ENCODE data around the gene NGEF.
A peak's percentile ranks its signal among the peaks of the same experiment; 100 is the strongest.

NGEF gene

DNA sequence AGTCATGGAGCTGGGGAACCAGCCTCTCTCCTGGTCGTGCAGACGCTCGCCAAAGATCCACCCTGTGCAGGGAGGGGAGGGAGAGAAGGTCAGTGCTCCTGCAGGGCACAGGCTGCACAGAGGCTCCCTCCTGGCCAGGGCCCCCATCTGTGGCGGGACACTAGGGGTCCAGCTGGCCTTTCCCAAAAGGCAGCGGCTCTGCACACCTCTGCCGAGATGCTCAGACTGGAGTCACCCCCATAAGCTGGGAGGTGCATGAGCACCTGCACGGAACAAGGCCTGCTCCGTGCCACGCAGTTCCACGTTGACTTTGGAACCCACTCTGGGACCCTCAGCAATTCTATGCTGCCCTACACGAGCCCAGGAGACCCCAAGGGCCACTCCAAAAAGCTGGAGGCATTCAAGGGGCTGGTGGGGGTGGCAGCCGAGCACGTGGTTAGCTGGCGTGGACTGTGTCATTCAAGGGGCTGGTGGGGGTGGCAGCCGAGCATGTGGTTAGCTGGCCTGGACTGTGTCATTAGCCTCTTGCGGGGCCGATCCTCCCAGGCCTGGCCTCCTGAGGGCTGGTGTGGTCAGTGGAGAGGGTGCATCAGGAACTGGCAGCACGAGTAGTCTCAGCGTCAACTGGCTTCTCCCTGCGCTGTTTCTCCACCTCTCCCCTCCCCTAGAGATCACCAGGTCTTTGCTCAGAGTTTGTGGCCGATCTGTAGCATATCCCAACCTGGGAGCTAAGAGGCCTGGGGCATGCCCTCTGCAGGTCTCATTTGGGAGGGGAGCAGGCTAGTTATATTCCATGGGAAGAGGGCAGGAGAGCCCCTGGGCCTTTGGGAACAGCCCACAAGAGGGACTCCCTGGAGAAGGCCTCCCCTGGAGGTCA, 133.2 kb downstream of the NGEF start:
- no peak for DNase-seq

DNA sequence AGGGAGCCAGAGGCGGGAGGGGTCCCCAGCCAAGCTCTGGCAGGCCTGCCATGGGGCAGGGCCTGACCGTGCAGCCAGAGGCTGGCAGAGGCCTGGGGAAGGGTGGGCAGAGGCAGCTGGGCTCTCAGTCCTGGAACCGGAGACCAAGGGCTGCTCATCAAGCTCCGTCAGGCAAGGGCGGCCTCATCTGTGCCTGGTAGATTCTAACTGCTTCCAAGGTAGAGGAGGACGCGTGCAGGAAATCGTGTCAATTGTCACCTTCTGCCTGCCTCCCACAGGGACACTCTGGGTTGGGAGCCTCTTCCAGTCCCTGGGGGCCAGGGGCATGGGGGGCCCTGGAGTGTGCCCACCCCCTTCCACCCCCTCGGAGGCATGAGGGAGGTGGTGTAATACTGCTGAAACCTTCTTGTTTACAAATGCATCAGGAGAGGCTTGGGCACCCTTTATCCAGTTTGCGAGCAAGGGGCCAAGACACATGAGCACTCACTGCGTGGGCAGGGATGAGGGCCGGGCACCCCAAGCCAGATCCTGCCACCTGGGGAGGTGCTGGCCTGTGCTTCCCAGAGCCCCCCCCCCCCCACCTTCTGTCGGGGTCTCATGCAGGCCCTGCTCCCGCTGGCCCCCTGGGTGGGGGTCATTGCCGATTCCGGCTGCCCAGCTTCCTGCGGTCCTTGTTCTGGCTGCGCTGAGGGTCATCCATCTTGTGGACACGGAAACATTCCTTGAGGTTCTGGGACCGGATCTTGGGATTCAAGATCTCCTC, 134.0 kb downstream of the NGEF start:
- DNase-seq, result no peak

DNA sequence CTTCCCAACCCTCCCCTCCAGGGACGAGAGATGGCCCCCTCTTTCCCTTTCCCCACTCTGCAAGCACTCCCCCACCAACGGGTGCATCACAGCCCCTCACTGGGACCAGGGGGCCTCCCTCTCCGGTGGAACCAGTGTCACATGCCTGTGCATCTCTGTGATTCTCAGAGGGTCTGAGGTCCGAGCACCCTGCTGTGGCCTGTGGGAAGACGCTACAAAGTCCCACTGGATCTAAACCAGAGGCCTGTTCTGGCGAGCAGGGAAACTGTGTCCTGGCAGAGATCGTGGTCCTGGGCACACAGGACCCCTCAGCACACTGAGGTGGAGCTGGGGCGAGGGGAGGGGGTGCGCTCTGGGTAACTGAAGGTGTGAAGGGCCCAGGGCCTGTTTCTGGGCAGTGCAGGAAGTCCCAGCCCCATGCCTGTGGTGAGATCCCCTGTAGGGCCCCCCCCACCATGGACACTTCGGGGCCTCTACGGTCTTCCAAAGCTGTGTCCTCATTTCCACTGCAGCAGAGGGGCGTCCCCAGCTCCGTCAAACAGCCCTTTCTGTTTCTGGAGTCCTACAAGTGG, 135.0 kb downstream of the NGEF start:
- no peak for DNase-seq

DNA sequence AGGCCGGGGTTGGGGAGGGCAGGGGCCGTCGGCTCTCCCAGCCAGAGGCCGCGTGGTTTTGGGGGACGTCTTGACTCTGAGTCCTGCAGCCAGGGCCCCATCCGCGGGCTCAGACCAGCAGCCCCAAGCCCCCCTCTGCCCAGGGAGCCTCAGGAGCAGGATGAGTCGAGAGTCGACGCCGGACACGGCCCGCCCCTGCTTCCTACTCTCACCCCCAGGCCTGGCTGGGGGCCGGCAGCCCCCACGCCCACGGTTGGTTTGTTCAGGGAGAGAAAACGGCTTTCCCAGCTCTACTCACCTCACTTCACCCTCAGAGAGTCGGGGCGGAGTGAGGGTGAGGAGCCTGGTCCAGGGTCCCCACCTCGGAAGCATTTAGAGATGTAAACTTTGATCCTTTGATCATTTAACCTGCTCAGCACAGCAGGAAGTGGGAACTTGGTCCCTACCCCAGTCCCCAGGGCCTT, 136.0 kb downstream of the NGEF start:
- no peak for DNase-seq

DNA sequence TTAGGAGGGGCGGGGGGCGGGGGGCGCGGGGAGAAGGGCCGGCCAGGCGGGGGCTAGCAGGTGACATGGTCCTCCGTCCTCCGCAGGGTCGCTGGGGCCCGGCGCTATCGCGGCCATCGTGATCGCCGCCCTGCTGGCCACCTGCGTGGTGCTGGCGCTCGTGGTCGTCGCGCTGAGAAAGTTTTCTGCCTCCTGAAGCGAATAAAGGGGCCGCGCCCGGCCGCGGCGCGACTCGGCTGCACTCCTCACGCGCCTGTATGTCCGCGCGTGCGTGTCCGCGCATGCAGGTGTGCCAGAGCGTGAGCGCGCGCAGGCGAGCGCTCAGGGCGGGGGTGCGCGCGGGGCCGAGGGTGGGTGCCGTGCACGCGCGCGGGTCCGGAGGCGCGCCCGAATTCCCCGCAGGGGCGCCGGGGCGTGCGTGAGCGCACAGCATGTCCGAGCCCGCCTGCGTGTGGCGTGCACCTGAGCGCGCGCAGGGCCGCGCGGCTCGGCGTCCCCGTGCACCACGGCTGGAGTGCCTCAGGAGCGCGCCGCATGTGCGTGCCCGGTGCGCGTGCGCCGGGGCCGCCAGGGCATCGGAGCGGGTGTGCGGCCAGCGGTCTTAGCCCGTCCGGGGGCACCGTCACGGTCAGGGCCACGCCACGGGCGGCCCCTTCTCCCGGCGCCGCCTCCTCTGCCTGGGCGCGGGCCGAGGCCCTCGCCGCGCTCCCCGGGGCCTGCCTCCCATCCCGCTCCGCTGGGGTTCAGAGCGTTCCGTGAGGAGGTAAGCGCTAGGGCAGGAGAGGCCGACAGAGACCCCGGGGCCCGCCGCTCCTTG, 136.7 kb downstream of the NGEF start:
- DNase-seq, result peak; percentile 15

DNA sequence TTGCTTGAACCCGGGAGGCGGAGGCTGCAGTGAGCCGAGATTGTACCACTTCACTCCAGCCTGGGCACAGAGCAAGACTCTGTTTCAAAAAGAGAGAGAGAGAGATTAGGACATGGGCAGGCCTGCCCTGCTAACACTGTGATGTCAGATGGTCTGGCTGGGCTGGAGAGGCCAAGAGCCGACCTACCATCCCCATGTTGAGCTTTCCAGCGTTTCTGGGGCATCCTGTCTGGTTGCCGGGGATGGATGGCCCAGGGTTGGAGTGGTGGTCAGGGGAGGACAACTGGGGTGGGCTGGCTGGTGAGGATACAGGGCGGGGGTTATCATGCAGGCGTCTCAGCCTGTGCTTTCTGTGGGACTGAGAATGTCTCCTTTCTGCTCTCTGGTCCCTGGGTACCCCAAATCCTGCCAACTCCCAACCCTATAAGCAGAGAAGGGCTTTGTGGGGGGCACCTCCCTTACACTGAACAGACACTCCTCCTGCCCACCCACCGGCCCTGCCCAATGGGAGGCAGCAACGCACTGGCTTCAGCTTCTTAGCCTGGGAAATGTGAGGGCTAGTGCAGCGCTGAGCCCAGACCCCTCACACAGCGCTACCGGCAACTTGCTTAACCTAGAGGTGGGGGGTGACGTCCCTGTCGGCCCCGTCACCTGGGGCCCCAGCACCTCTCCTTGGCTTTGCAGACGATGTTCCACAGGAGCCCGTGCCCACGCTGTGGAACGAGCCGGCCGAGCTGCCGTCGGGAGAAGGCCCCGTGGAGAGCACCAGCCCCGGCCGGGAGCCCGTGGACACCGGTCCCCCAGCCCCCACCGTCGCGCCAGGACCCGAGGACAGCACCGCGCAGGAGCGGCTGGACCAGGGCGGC, 137.6 kb downstream of the NGEF start:
- DNase-seq, result no peak

DNA sequence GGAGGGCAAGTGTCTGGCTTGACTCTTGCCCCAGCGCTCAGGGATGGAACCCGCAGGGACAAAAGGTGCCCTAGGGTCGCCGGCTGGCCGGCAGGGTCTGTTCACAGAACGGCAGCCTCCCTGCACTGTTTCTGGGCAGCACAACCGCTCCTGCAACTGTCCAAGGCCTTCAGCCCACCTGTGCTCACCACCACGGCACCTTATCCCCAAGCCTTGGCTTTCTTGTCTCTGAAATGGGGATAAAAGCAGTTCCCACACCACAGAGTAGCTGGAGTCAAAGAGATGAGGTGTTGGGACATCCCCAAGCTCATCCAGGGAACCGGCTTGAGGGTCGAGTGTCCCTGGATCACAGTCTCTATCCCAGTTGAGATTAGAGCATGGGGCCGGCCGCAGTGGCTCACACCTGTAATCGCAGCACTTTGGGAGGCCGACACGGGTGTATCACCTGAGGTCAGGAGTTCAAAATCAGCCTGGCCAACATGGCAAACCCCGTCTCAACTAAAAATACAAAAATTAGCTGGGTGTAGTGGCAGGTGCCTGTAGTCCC, 138.3 kb downstream of the NGEF start:
- no peak for DNase-seq

DNA sequence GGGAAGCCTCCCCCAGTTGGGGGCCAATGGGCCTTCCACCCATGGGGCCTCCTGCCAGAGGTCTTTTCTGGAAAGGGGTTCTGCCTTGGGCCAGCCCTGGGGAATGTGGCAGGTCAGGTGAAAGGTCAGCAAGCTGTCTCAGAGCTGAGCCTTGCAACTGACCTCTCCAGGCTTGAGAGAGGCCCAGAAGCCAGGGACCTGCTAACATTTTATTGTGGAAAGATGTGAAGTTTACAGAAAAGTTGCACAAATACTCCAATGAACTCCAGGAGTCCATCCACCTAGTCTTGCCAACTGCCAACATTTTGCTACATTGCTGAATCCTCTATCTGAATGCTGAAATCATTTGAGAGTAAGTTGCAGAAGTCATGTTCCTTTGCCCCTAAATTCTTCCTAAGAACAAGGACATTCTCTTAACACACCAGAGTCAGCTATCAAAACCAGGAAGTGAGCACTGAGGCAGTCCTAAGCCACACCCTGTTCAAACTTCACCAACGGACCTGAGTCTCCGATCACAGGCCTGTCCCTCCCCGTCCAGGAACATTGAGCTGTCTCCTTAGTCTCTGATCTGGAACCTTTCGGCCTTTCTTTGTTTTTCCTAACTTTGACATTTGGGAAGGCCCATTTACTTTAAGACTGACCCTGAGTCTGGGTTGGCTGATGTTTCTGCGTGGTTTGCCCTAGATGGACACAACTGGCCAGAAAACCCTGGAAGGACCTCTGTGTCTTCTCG, 139.0 kb downstream of the NGEF start:
- no peak for DNase-seq

DNA sequence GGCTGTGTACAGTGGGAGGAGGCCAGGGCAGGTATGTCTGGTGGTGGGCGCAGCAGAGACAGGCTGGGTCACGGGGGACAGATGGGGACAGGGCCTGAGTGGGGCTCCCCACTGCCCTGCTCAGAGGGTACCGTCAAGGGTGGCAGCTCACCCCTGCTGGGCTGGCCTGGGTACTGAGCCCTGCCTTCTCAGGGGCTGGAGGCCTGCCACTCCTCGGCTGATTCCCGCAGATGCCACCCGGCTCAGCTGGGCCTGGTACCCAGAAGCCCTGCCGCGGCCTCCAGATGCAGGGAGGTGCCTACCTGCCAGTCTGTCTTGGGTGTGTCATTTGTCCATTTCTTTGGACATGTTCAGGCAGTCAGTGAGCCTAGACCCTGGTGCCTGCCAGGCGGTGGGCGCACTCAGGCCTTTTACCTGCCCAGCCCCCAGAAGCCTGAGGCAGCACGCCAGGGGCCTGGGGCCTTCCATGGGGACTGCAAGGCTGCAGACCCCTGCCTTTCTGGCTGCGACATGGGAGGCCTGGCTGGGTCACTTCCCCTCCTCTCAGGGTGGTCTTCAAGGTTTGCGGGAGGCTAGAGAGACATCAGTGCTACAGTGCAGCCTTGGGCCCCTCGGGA, 139.7 kb downstream of the NGEF start:
- no peak for DNase-seq

DNA sequence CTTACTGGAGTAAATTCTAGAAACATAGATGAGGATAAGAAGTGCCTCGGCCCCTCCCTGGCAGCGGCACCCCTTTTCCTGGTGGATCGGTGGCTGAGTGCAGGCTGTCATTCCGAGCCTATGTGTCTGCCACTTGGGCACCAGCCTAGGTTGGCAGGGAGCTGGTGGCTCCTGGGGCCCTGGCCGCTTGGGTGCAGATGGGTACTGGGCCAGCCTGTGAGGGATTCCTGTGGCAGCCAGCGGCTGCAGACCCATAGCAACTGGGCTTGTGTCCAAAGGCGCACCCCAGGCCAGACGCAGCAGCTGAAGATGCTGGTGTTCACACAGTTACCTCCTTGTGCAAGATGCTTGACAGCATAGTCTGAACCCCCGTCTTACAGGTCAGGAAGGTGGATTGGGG, 140.2 kb downstream of the NGEF start:
- DNase-seq, result no peak

DNA sequence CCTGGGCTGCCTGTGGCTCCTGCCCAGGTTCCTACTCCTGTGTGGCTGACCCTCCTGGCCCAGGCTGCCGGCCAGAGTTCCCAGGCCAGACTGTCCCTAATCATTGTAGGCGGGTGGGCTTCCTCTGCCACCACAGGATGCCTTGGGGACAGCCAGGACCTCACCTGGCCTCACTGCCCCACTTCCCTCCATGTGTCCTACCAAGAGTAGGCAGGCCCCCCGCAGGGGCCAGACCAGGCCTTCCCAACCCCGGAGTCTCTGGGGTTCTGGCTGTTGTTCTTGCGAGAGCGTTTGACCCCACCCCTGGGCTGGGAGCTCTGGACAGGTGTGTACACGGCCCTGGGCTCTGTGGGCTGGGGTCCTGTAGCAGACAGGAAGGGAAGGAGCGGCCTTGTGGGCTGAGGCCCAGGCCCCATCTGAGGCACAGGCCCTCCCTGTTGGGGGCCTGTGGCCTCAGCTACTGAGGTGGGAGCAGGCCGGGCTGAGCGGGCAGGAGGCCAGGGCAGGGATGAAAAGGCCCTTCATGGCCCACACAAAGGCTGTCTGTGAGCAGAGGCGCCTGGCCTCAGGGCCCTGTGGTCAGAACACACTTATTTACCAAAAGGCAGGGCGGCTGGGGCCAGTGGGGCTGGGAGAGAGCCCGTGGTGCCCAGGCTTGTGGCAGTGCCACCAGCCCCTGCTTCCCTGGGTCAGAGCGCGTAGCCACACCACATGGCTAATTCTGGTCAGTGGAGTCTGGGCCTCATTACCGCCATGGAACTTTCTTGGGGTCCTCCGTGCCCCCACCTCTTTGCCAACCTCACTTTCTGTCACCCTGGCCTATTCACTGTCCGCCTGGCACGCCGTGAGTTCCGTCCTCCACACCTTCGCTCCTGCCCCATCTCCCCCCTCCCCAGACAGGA, 141.0 kb downstream of the NGEF start:
- DNase-seq, result no peak

DNA sequence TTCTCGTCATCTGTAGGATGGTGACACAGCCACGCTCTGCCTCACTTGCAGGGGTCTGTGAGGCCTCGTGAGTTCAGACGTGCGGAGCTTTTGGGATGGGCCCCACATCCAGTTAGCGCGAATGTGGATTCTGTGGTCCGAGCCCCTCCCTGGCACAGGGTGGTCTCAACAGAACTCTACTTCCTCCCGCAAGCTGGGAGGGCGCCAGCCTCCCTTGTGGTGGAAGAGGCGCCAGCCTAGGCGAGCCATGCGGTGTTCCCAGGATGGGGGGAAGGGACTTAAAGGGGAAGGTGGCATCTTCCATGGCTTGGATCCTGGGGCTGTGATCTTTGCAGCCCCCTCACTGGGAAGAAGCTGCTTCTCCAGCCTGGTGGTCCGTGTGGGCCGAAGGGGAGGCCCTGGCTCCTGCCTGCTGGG, 141.6 kb downstream of the NGEF start:
- no peak for DNase-seq

DNA sequence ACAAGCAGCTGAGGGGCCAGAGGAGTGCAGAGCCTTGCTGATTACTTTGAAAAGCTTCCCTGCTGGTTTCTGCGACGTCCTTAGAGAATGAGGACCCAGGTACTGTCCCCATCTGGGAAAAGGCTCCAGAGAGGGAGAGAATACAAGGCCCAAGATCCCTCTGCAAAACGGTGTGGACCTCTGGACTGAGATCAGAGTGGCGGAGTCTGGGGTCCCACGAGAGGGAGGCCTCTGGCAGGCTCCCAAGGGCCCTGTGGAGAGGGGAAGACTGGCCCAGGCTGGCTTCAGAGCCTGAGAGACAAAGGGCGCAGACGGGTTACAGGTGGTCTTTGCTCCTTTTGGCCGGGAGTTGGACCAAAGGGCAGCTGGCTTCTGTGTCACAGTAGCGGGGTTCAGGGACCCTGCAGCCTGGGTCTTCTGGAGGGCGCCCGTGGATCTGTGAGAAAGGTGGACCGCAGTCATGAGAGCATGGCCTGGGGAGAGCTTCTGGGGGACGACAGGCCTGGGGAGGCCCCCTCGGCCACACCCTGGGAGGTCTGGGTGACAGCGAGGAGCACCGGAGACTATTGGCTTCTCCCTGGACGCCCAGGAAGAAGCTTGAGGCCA, 142.2 kb downstream of the NGEF start:
- no peak for DNase-seq

DNA sequence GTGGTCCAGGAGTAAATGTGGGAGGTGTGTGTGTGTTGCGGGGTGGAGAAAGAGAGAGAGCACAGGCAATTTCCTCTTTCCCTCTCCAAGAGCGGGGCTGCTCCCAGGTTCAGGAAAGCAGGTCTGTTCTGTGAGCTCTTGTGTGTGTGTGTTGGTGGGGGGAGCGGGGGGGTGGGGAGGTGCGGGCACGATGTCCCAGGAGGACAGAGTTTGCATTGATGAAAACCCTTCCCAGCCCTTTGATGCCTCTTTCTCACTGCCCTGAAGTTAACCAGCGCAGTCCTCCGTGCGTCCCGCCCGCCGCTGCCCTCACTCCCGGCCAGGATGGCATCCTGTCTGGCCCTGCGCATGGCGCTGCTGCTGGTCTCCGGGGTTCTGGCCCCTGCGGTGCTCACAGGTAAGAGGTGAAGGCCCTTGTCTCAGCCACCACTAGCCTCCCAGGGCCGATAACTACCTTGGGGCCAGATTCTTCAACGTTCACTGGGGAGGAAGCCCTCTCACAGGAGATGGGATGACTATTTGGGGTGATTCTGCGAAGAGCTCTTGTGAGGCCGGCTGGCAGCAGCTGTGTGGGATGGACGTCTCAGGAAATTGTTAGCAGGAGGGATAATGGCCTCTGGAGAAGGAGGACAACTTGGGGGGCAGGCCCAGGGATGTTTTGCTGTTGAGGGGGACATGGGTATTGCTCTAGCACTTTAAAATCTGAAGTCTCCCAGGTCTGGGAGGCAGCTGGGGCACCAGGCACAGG, 142.9 kb downstream of the NGEF start, which contains the start of gene SNORC:
Gene SNORC (plus strand): TSS at position 247 of the 748 bp plus-strand sequence. CDS start 78 bp downstream, at position 325.
- no peak for DNase-seq

DNA sequence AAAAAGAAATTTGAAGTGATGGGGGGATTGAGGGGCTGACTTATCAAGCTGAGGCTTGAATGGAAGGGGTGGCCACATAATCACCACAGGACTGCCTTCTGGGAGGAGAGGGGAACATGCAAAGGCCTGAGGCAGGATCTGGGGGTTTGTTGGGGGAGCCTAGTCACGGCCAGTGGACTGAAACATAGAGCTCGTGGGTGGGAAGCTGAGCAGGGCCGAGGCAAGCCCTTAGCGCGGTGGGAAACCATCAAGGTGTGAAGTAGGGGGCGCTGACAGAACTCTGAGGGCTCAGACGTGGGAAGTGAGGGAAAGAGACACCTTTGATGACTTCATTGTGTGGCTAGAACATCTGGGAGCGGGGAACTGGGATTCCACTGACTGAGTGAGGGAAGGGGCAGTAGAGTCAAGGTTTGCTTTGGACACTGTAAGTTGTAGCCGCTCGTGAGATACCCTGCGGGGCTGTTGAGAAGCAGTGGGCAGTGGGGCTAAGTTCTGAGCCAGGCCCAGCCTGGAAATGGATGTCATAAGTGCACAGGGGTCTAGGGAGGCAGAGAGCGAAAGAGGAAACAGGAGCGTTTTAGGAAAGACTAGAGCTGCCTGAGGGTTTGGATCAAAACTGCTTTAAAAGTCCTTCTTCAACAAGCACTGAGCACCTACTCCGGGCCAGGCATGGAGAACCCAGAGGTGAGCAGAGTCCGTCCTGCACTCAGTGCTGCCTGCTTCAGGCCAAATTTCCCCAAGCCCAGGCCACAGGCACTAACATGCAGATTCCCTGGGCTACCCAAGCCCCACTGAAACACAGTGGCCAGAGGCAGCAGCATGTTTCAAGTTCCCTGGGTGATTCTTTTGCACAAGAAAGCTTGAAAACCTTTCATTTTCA, 143.7 kb downstream of the NGEF start:
- no peak for DNase-seq

DNA sequence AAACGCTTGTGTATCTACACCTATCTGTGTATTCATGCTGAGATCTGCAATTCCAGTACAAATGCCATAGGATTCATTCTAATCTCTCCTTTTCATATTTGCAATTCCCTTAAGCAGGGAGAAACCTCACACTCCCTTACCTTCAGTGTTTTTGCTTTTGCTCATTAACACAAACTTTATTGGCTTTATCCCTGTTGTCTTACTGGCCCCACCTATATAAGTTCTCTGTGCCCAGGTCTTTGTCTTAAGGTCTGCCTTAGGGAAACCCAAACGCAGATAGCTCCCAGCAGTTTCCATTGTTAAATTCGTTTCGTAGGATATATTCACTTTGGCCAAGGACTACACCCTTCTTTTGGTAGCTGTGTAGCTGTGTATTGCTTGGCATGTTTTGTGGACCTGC, 147.0 kb downstream of the NGEF start:
- no peak for DNase-seq

DNA sequence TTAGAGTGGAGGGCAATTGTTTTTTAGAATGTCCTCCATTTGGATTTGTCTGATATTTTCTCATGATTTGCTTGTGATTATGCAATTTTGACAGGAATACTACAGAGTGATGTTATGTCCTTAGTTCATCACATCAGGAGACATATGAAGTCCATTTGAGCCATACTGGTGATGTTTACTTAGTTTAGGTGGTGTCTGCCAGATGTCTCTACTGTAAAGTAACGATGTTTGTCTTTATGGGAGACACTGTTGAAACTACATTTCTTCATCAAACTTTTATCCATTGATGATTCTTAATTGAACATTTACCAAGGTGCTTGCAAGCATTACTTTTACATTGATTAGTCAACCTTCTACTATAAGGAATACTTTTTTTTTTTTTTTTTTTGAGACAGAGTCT, 147.9 kb downstream of the NGEF start:
- DNase-seq, result no peak

Measured in CD4-positive, alpha-beta T cell treated with Interleukin-17A for 4 hours (primary cell).